Mucosa of descending colon (tissue), 3 donors: Measurements from ENCODE around the gene GPR39. TPM values are rescaled to one million over a fixed set of nuclear protein-coding genes. Genes with fewer than 3 reads are reported as not detected.
A peak's percentile ranks its signal among the peaks of the same experiment; 100 is the strongest.

Experiments used
- ATAC-seq: fragments of 200-7000 bp; cut with Tn5 transposase; one replicate; pipeline ENCODE4 v1.9.1; 2020; ENCODE audit warnings: mild to moderate bottlenecking, moderate library complexity
- DNase-seq, 3 donors: peaks; one replicate each; pipeline ENCODE4 v3.0.0-alpha.2; 2020
- H3K36me3 ChIP-seq: fragments of 200-600 bp; one replicate; pipeline ENCODE4 v1.8.0; 2021; ENCODE audit warnings: low read depth, mild to moderate bottlenecking
- H3K4me1 ChIP-seq: fragments of 200-600 bp; one replicate; pipeline ENCODE4 v1.8.0; 2021; ENCODE audit warnings: low read depth, mild to moderate bottlenecking
- H3K4me3 ChIP-seq: fragments of 200-600 bp; one replicate; pipeline ENCODE4 v1.8.0; 2021; ENCODE audit warnings: mild to moderate bottlenecking
- H3K9me3 ChIP-seq: fragments of 200-600 bp; one replicate; pipeline ENCODE4 v1.8.0; 2021; ENCODE audit warnings: mild to moderate bottlenecking
- intact Hi-C, 2 donors: fragments of 100-400 bp; cut with DNase I in 1 of 2; cut with micrococcal nuclease in 1 of 2; formaldehyde crosslinking; loops; one replicate each; pipeline versions ENCODE4 v1.11.0 to v1.11.1; 2022; cut with DNase I, micrococcal nuclease
- total RNA-seq, 3 donors: library from RNA; stranded (reverse); fragmentation: NEBNext Ultra II Directional in 2 of 3; extraction: Animal tissue kit (Norgen Biotek cat#: 25700) in 2 of 3; gene quantifications; one replicate each; pipeline versions ENCODE4 v1.2.1 to v1.2.4, GENCODE V29; 2021 to 2023
- TF ChIP-seq, protein P1 (sequence below): fragments of 200-600 bp; IDR thresholded peaks from one replicate; pipeline ENCODE4 v1.8.0; 2022; ENCODE audit warnings: antibody characterized with exemption, mild to moderate bottlenecking
- donor health status: DM: no; HTN: no; CAD: no; lungs with moderate emphysema.
- donor health status: DM: no; HTN: no; CAD: no.
- donor health status: DM: no; HTN: yes; CAD: no.

GPR39 gene
- total RNA-seq, 3 donors from 2014 or later = 11.6 to 33.7 (median 20.6) TPM

DNA sequence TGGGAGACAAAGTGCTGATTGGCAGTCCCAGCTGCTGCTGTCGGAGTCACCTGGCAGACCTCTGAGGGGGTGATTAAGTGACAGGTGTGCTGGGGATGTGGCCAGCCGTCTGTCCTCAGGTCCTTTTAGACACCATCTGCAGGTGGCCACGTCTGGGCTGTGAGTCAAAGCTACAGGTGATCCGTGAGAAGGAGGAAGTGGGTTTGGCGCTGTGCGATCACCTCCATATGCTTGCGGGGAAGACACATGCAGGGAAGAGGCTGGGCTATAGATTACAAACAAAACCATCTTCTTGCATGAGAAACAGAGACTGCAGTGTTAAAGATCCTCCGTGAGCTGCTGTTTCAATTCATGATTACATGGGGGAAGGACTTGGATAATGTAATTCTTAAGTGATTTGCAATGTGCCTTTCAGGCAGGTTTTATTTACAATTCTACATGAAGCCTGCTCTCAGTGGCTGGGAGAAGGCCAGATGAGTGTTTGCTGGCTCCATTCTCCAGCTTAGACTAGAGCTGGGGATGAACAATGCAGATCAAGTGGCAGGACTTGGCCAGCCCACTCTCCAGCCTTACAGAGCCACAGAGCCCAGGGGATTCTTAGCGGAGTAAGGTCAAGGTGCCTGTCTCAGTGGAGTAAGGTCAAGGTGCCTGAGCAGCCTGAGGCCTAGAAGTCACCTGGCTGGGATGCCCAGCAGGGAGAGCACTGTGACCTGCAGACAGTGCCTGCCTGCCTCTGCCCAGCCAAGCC lies 165.6 kb downstream of the GPR39 start:
- TF ChIP-seq, protein P1, sequence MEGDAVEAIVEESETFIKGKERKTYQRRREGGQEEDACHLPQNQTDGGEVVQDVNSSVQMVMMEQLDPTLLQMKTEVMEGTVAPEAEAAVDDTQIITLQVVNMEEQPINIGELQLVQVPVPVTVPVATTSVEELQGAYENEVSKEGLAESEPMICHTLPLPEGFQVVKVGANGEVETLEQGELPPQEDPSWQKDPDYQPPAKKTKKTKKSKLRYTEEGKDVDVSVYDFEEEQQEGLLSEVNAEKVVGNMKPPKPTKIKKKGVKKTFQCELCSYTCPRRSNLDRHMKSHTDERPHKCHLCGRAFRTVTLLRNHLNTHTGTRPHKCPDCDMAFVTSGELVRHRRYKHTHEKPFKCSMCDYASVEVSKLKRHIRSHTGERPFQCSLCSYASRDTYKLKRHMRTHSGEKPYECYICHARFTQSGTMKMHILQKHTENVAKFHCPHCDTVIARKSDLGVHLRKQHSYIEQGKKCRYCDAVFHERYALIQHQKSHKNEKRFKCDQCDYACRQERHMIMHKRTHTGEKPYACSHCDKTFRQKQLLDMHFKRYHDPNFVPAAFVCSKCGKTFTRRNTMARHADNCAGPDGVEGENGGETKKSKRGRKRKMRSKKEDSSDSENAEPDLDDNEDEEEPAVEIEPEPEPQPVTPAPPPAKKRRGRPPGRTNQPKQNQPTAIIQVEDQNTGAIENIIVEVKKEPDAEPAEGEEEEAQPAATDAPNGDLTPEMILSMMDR = no peak
- intact Hi-C loops = no loop called here
- Histone ChIP-seq H3K36me3 (no peaks in the 10 kb centered on the region), H3K4me3 (no peak overlapping the region), H3K4me1 (no peaks in the 10 kb centered on the region), H3K9me3 (no peaks in the 10 kb centered on the region)
- ATAC-seq (peak; percentile 92), DNase-seq (peak; percentile 27 to 68 (median 54))

DNA sequence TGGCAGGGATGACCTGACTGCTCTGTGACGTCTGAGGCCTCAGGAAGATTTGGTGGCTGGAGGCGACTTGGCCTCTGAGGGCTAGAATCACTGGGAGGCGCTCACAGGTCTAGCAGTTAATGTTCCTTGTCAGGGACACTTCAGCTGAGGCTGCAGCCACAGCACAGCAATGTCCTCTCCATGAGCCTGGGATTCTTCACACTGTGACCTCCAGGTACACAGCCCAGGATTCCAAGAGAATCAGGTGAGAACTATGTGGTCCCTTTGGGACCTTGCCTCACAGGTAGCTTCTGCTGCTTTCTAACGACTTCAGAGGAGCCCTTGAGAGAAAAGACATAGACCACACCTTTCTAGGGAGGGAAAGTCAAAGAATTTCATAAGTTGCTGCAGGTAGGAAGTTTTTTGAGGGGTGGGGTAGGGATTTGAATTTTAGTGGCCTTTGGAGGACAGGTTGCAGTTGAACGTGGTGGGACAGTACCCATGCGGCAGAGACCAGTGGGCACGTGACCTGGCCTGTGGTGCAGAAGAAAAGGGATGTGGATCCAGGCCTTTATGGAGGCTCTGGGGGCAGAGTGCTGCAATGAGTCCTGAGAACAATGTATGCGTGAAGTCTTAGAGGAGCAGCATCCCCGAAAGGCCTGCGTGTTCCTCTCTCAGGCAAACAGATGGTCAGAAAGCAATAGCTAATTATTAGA lies 167.2 kb downstream of the GPR39 start:
- Histone ChIP-seq H3K36me3 (no peaks in the 10 kb centered on the region), H3K4me3 (no peak overlapping the region), H3K9me3 (no peaks in the 10 kb centered on the region), H3K4me1 (no peaks in the 10 kb centered on the region)
- no peak for DNase-seq
- intact Hi-C loops = no loop called here
- no peak for ATAC-seq
- TF ChIP-seq, protein P1 = no peak

DNA sequence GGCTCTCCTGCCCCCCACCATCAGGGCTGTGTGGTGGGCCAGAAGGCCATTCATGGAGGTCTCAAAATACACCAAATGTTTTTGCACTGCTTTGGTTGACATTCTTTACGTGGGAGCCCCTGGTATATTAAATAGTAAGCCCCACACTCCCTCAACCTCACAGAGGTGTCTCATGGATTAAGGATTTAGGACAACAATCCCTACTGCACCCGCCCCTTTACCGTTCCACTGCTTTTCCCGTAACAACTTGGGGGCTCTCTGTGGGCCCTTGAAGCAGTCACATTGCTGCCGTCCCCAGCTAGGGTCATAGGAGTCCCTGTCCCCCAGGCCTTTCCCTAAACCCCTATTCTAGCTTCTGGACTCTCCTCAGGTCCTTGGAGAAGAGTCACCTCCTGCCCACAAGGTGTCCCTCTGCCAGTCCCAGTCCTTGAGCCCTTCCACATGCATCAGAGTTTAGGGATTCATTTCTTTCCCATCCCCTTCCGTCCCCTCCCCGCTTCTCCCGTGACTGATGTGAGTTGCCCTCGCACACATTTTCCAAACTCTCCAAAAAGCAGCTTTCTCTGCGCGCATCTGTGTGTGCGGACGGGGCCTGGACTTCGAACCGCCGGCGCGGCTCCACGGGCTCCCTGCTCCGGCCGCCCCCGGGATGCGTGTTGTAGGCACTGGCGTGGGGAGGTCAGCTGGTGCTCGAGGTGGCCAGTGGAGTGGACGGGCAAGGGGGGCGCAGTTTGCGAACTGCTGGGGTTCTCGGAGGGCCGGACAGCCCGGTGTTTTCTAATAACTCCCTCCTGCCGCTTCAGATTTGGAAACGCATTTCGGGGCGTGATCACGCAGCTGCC lies 168.6 kb downstream of the GPR39 start:
- Histone ChIP-seq H3K4me1 (no peaks in the 10 kb centered on the region), H3K9me3 (no peaks in the 10 kb centered on the region), H3K4me3 (no peak overlapping the region), H3K36me3 (no peaks in the 10 kb centered on the region)
- intact Hi-C loops = no loop called here
- DNase-seq (no peak), ATAC-seq (no peak)
- TF ChIP-seq, protein P1 = no peak

DNA sequence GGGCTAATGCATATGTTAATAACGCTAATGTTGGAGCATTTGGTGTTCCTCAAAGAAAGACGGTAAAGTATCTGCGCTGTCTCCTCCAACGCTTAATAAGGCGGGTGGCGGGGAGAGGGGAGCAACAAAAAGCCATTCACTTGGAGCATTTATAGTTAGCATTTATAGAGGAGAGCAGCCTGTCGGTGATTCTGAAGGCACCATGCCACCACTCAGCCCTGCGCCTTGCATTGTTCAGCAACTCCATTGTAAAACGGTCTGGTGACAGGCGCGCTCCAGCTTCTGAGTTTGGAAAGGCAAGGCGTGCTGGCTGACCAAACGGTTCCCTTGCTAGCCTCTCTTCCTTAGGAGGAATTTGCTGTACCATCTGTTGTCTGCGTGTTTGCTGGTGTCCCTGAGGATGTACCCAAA lies 169.5 kb downstream of the GPR39 start:
- ATAC-seq (no peak), DNase-seq (no peak)
- Histone ChIP-seq H3K4me3 (no peak overlapping the region), H3K36me3 (no peaks in the 10 kb centered on the region), H3K9me3 (no peaks in the 10 kb centered on the region), H3K4me1 (no peaks in the 10 kb centered on the region)
- intact Hi-C loops = no loop called here
- TF ChIP-seq, protein P1 = no peak

DNA sequence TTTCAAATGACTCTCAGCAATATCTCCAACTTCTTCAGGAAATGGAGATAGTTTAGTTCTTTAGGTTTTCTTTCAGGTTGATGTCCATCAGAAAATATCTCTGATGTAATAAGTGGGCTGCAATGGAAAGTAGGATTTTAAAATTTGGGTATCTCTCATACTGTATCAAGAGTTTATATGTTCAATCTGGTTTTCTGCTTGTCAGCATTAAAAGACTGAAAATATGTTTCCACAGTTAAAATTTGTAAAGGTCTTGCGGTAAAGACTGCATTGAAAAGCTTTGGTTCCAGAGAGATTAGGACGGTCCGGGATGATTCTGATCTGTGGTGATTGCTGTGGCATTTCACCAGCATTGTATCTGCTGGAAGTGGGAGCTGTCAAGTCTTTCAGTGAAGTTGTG lies 170.2 kb downstream of the GPR39 start:
- Histone ChIP-seq H3K4me1 (no peaks in the 10 kb centered on the region), H3K36me3 (no peaks in the 10 kb centered on the region), H3K9me3 (no peaks in the 10 kb centered on the region), H3K4me3 (no peak overlapping the region)
- no peak for ATAC-seq
- intact Hi-C loops = no loop called here
- no peak for DNase-seq
- TF ChIP-seq, protein P1 = no peak
